HG03575 (cell line): ENCODE measurements around the gene RAET1L.
"Not testable (repeated sequence)": the region's sequence is repeated elsewhere in the genome, so short reads cannot be mapped to it uniquely, and the experiment has no call there.

ENCODE experiments used
- ATAC-seq: cut with Tn5 transposase; IDR thresholded peaks from one replicate; pipeline ENCODE4 v1.9.1; 2021; ENCODE audit not compliant: unreplicated experiment, insufficient number of reproducible peaks, low FRiP score; ENCODE audit errors: extremely low read depth

The RAET1L gene

GRCh38 chr6:150025201-150025917 is at the start of gene RAET1L:
RAET1L (minus strand) TSS chr6:150025532; CDS start chr6:150025471, 61 bp downstream.
- ATAC-seq = no peak

- ATAC-seq = no peak
These were observed 49.7 kb upstream of the RAET1L start for GRCh38 chr6:150075034-150075421.

GRCh38 chr6:150074396-150075033 is 49.2 kb upstream of the RAET1L start:
- ATAC-seq = not testable (repeated sequence)

GRCh38 chr6:150072201-150072600 is 46.9 kb upstream of the RAET1L start:
- ATAC-seq = no peak

GRCh38 chr6:150070236-150070818 is 45.0 kb upstream of the RAET1L start:
- no peak for ATAC-seq

GRCh38 chr6:150069706-150070105 is 44.4 kb upstream of the RAET1L start:
- no peak for ATAC-seq

- no peak for ATAC-seq
These were observed 43.7 kb upstream of the RAET1L start, which contains the start of gene ULBP3 for GRCh38 chr6:150068720-150069648. ULBP3 (minus strand) TSS chr6:150069121; CDS start chr6:150069066, 55 bp downstream.

- no peak for ATAC-seq
These were observed 42.8 kb upstream of the RAET1L start for GRCh38 chr6:150068151-150068550.

GRCh38 chr6:150065083-150065482 is 39.8 kb upstream of the RAET1L start:
- ATAC-seq = no peak

- ATAC-seq = no peak
These were observed 38.3 kb upstream of the RAET1L start for GRCh38 chr6:150063640-150064039.

- ATAC-seq = not testable (repeated sequence)
These were observed 34.6 kb upstream of the RAET1L start for GRCh38 chr6:150059973-150060372.

- no peak for ATAC-seq
These were observed 33.7 kb upstream of the RAET1L start for GRCh38 chr6:150058986-150059385.

GRCh38 chr6:150058231-150058792 is 33.0 kb upstream of the RAET1L start:
- ATAC-seq = no peak

- no peak for ATAC-seq
These were observed 32.2 kb upstream of the RAET1L start for GRCh38 chr6:150057501-150057951.

GRCh38 chr6:150056916-150057315 is 31.6 kb upstream of the RAET1L start:
- ATAC-seq = no peak

GRCh38 chr6:150056156-150056555 is 30.8 kb upstream of the RAET1L start:
- no peak for ATAC-seq

GRCh38 chr6:150055131-150055530 is 29.8 kb upstream of the RAET1L start:
- no peak for ATAC-seq

- ATAC-seq = no peak
These were observed 28.1 kb upstream of the RAET1L start for GRCh38 chr6:150053450-150053849.

GRCh38 chr6:150050846-150051245 is 25.5 kb upstream of the RAET1L start:
- ATAC-seq = no peak
